H1 (cell line): Measurements from ENCODE around the gene LCN15. TPM values are rescaled to one million over a fixed set of nuclear protein-coding genes. Genes with fewer than 3 reads are reported as not detected.

Experiments used
- CTCF ChIA-PET: fragments of 300-600 bp; sonication (Branson Sonifier 250); formaldehyde crosslinking; loops from one replicate; lab custom pipeline; 2021; ENCODE audit not compliant: partially characterized antibody; lab: Charles Lee
- POLR2A ChIA-PET: fragments of 300-600 bp; sonication (Branson Sonifier 250); formaldehyde crosslinking; loops from one replicate; lab custom pipeline; 2021; ENCODE audit warnings: inconsistent platforms; ENCODE audit not compliant: partially characterized antibody; lab: Charles Lee
- DNase-seq, 2 experiments: peaks; one replicate each; pipeline versions ENCODE4 v3.0.0 to v3.0.0-alpha.2; 2010 to 2022; ENCODE audit warnings: low spot score in 2 of 2, low read depth in 1 of 2, mixed read lengths in 1 of 2
- FAIRE-seq: peaks from 2 replicates; lab custom pipeline; 2011; peaks lifted over from hg19 to GRCh38; lab: Jason Lieb, UNC
- H2AFZ ChIP-seq: 2 replicates; pipeline ENCODE4 v1.8.1; 2012; ENCODE audit warnings: low read length, inconsistent platforms
- H2AK5ac ChIP-seq: 2 replicates; pipeline ENCODE4 v1.6.1; 2013; ENCODE audit warnings: low read depth, low read length
- H2BK120ac ChIP-seq: replicated peaks from 2 replicates; pipeline ENCODE3; 2013; ENCODE audit warnings: low read depth, low read length, inconsistent platforms
- H2BK12ac ChIP-seq: 2 replicates; pipeline ENCODE4 v1.6.1; 2013; ENCODE audit warnings: low read depth, low read length
- H2BK15ac ChIP-seq: 2 replicates; pipeline ENCODE4 v1.6.1; 2013; ENCODE audit warnings: low read length
- H2BK20ac ChIP-seq: 2 replicates; pipeline ENCODE4 v1.6.1; 2013; ENCODE audit warnings: low read length
- H2BK5ac ChIP-seq: 2 replicates; pipeline ENCODE4 v1.6.1; 2013; ENCODE audit warnings: low read depth, low read length
- H3K14ac ChIP-seq: 2 replicates; pipeline ENCODE4 v1.6.1; 2013; ENCODE audit warnings: inconsistent platforms; ENCODE audit not compliant: insufficient read length
- H3K18ac ChIP-seq: 2 replicates; pipeline ENCODE4 v1.6.1; 2013; ENCODE audit warnings: low read length; ENCODE audit errors: extremely low read depth
- H3K23ac ChIP-seq: 2 replicates; pipeline ENCODE4 v1.6.1; 2013; ENCODE audit warnings: inconsistent platforms; ENCODE audit not compliant: insufficient read length
- H3K23me2 ChIP-seq: 2 replicates; pipeline ENCODE4 v1.6.1; 2013; ENCODE audit warnings: low read depth, low read length
- H3K27ac ChIP-seq: 2 replicates; pipeline ENCODE4 v1.6.1; 2011; ENCODE audit warnings: low read depth, low read length, inconsistent platforms
- H3K27me3 ChIP-seq, 4 experiments: replicated peaks in 1 of 4; 1 replicate in 1 of 4; 2 replicates in 3 of 4; pipeline versions ENCODE4 v1.6.1 to v1.8.1; 2011 to 2013; ENCODE audit warnings: low read length in 3 of 4, mild to moderate bottlenecking in 3 of 4, inconsistent platforms in 2 of 4, mixed read lengths in 2 of 4, moderate library complexity in 1 of 4; ENCODE audit not compliant: control insufficient read depth in 3 of 4, insufficient read depth in 3 of 4; ENCODE audit errors: extremely low read depth in 1 of 4
- H3K36me3 ChIP-seq, 4 experiments: 2 replicates each; pipeline versions ENCODE4 v1.6.1 to v1.8.1; 2011 to 2013; ENCODE audit warnings: mild to moderate bottlenecking in 4 of 4, low read length in 3 of 4, moderate library complexity in 2 of 4, control low read depth in 1 of 4, inconsistent platforms in 1 of 4; ENCODE audit not compliant: insufficient read depth in 4 of 4, control insufficient read depth in 2 of 4
- H3K4ac ChIP-seq: replicated peaks from 2 replicates; pipeline ENCODE3; 2013; ENCODE audit warnings: low read length, low read depth, mixed read lengths, inconsistent platforms; ENCODE audit not compliant: insufficient read length
- H3K4me1 ChIP-seq, 4 experiments: replicated peaks in 1 of 4; 1 replicate in 1 of 4; 2 replicates in 3 of 4; pipeline versions ENCODE4 v1.6.1 to v1.8.1; 2011 to 2013; ENCODE audit warnings: low read length in 3 of 4, inconsistent platforms in 2 of 4, mixed read lengths in 1 of 4; ENCODE audit not compliant: insufficient read depth in 4 of 4, control insufficient read depth in 3 of 4
- H3K4me2 ChIP-seq, 2 experiments: 2 replicates each; pipeline versions ENCODE4 v1.6.1 to v1.8.1; 2011 to 2013; ENCODE audit warnings: low read depth in 2 of 2, low read length in 2 of 2, control low read depth in 1 of 2, inconsistent platforms in 1 of 2, mild to moderate bottlenecking in 1 of 2; ENCODE audit not compliant: insufficient read depth in 1 of 2
- H3K4me3 ChIP-seq, 4 experiments: fragments of 200-600, 300-600 bp in 1 of 4; sonication (generic), shearing (Covaris generic), sonication (Bioruptor Twin) in 1 of 4; 2 replicates each; pipeline versions ENCODE4 v1.5.1 to v1.8.1; 2011 to 2016; ENCODE audit warnings: low read length in 4 of 4, low read depth in 3 of 4, control low read depth in 2 of 4, inconsistent platforms in 2 of 4, mild to moderate bottlenecking in 2 of 4, mixed read lengths in 1 of 4, moderate library complexity in 1 of 4; ENCODE audit not compliant: insufficient read depth in 2 of 4; ENCODE audit errors: extremely low read depth in 1 of 4
- H3K56ac ChIP-seq: replicated peaks from 2 replicates; pipeline ENCODE3; 2013; ENCODE audit warnings: low read depth, mild to moderate bottlenecking, mixed read lengths, low read length, inconsistent platforms; ENCODE audit not compliant: insufficient read length
- H3K79me1 ChIP-seq: 2 replicates; pipeline ENCODE4 v1.6.1; 2013; ENCODE audit warnings: low read depth, low read length, control low read depth
- H3K79me2 ChIP-seq, 2 experiments: 2 replicates each; pipeline versions ENCODE4 v1.6.1 to v1.8.1; 2012 to 2013; ENCODE audit warnings: low read length in 2 of 2, mild to moderate bottlenecking in 2 of 2, inconsistent platforms in 1 of 2; ENCODE audit not compliant: insufficient read depth in 2 of 2, control insufficient read depth in 1 of 2
- H3K9ac ChIP-seq, 4 experiments: replicated peaks in 1 of 4; 1 replicate in 1 of 4; 2 replicates in 3 of 4; pipeline versions ENCODE4 v1.6.1 to v1.8.1; 2011 to 2013; ENCODE audit warnings: low read depth in 3 of 4, low read length in 3 of 4, control low read depth in 2 of 4, mild to moderate bottlenecking in 2 of 4, moderate library complexity in 2 of 4, inconsistent platforms in 1 of 4; ENCODE audit errors: extremely low read depth in 1 of 4
- H3K9me3 ChIP-seq, 2 experiments: 2 replicates each; pipeline versions ENCODE4 v1.6.1 to v1.8.1; 2012 to 2013; ENCODE audit warnings: mild to moderate bottlenecking in 2 of 2, moderate library complexity in 2 of 2, control low read depth in 1 of 2, inconsistent platforms in 1 of 2, low read depth in 1 of 2, low read length in 1 of 2, mixed read lengths in 1 of 2; ENCODE audit not compliant: insufficient read depth in 2 of 2
- H4K20me1 ChIP-seq, 2 experiments: replicated peaks in 1 of 2; 2 replicates each; pipeline versions ENCODE3 to v1.8.1; 2011 to 2013; ENCODE audit warnings: inconsistent platforms in 2 of 2, low read length in 2 of 2, mild to moderate bottlenecking in 1 of 2; ENCODE audit not compliant: insufficient read depth in 2 of 2, control insufficient read depth in 1 of 2
- H4K5ac ChIP-seq: 2 replicates; pipeline ENCODE4 v1.6.1; 2013; ENCODE audit warnings: low read length, low read depth, mixed read lengths, inconsistent platforms; ENCODE audit not compliant: insufficient read length
- H4K8ac ChIP-seq: 2 replicates; pipeline ENCODE4 v1.8.0; 2013; ENCODE audit warnings: mild to moderate bottlenecking, moderate library complexity, low read length, inconsistent platforms; ENCODE audit not compliant: insufficient read depth; ENCODE audit errors: extremely low read depth
- H4K91ac ChIP-seq: replicated peaks from 2 replicates; pipeline ENCODE3; 2013; ENCODE audit warnings: low read length, mixed read lengths, inconsistent platforms; ENCODE audit not compliant: insufficient read length
- BCL11A ChIP-seq, 2 experiments: IDR thresholded peaks; one replicate each; pipeline ENCODE4 v1.6.1; 2011; ENCODE audit warnings: low read depth in 2 of 2, low read length in 2 of 2, mild to moderate bottlenecking in 2 of 2
- JUND ChIP-seq: IDR thresholded peaks from 2 replicates; pipeline ENCODE4 v1.6.1; 2011; ENCODE audit warnings: mild to moderate bottlenecking, improper control_type of control experiment, low read length
- NANOG ChIP-seq: IDR thresholded peaks from 2 replicates; pipeline ENCODE4 v1.6.1; 2011; ENCODE audit warnings: low read length, low read depth, mild to moderate bottlenecking, inconsistent platforms; ENCODE audit not compliant: insufficient read depth, poor library complexity, severe bottlenecking
- POU5F1 ChIP-seq: IDR thresholded peaks from 2 replicates; pipeline ENCODE4 v1.6.1; 2011; ENCODE audit warnings: low read depth, mild to moderate bottlenecking, low read length, moderate library complexity
- RXRA ChIP-seq: IDR thresholded peaks from 2 replicates; pipeline ENCODE4 v1.6.1; 2011; ENCODE audit warnings: low read depth, mild to moderate bottlenecking, low read length, moderate library complexity; ENCODE audit not compliant: insufficient read depth
- WGBS, 2 experiments: shearing (Covaris generic) in 1 of 2; methylation state at CpG; one replicate each; pipeline versions ENCODE4 v1.1.6 to v1.1.7; 2013 to 2015; ENCODE audit warnings: low lambda C conversion rate in 2 of 2, mixed read lengths in 2 of 2, inconsistent platforms in 1 of 2, low coverage in 1 of 2, missing lambda C conversion rate in 1 of 2; ENCODE audit not compliant: insufficient replicate concordance in 2 of 2, insufficient coverage in 1 of 2, insufficient read length in 1 of 2; ENCODE audit errors: extremely low coverage in 1 of 2, missing lambda C conversion rate in 1 of 2; 5-methylcytosine and 5-hydroxymethylcytosine counted together
- polyA plus RNA-seq, 7 experiments: library from polyadenylated mRNA; depleted of rRNA in 3 of 7; stranded (reverse) in 5 of 7; unstranded in 2 of 7; fragments of >200 nt in 5 of 7; fragments of 200-250 nt in 2 of 7; gene quantifications; 1 replicate in 5 of 7; 2 replicates in 1 of 7; 4 replicates in 1 of 7; pipeline versions ENCODE4 v1.2.1 to v1.2.3, GENCODE V29; 2011 to 2013; ENCODE audit warnings: missing spikeins in 2 of 7, mixed read lengths in 2 of 7
- total RNA-seq: library from RNA; stranded (reverse); fragmentation: NEBNext Ultra II Directional; extraction: Animal tissue kit (Norgen Biotek cat#: 25700); gene quantifications from 2 replicates; pipeline ENCODE4 v1.2.1, GENCODE V29; 2021

LCN15 gene
- total and polyA plus RNA-seq, 2 of the 8 experiments (the other 6 are each of a cell fraction or from before 2014, with no cell fraction given), result 0.08 to 0.47 TPM

GRCh38 chr9:136754059-136754572, 10.2 kb downstream of the LCN15 start:
- H2BK120ac ChIP-seq, result no peak overlapping the region
- H3K79me1 ChIP-seq, result no peaks in the 10 kb centered on the region
- no peaks in the 10 kb centered on the region for H3K36me3 ChIP-seq
- no peak overlapping the region for H3K27ac ChIP-seq
- H3K9me3 ChIP-seq, result peaks cover 3 to 12% of the 10 kb centered on the region in 2 experiments; a peak in 1 of 4 replicates
- no peak overlapping the region for H3K56ac ChIP-seq
- H3K23ac ChIP-seq, result no peak overlapping the region
- no peak overlapping the region for H4K91ac ChIP-seq
- H2BK12ac ChIP-seq, result no peak overlapping the region
- H2BK15ac ChIP-seq, result no peak overlapping the region
- H3K23me2 ChIP-seq, result no peaks in the 10 kb centered on the region
- CTCF ChIA-PET, result interaction anchor here (0.7 to 1.7 kb wide), 3 partner anchors 10 to 24 kb away, joined by 3 to 8 read pairs (median 4); no protein-coding TSS in a partner anchor
- no peaks in the 10 kb centered on the region for H3K79me2 ChIP-seq
- H3K9ac ChIP-seq, result no peak overlapping the region
- no peak overlapping the region for H3K4me3 ChIP-seq
- no peak overlapping the region for H2AK5ac ChIP-seq
- no peak overlapping the region for H2AFZ ChIP-seq
- POLR2A ChIA-PET, result interaction anchor here (0.9 to 2.6 kb wide), 3 partner anchors 24 to 85 kb away, joined by 3 to 13 read pairs (median 3); no protein-coding TSS in a partner anchor
- no peaks in the 10 kb centered on the region; a peak in 1 of 7 replicates for H3K4me1 ChIP-seq
- no peak overlapping the region for H2BK20ac ChIP-seq
- H3K14ac ChIP-seq, result no peak overlapping the region
- 94% methylated on average over 12 of the region's 17 CpGs; no CpG with 5 or more reads in 1 of the 2 experiments for WGBS, 2 experiments
- TF ChIP-seq NANOG (no peak), POU5F1 (no peak), RXRA (no peak), JUND (no peak), BCL11A (IDR thresholded peaks at IDR 0.05; ENCODE audit: low read depth in 2 of 2, low read length in 2 of 2) (no peak)
- no peak overlapping the region for H3K4ac ChIP-seq
- FAIRE-seq (no peak), DNase-seq (no peak)
- H4K20me1 ChIP-seq, result no peaks in the 10 kb centered on the region
- no peak overlapping the region for H2BK5ac ChIP-seq
- no peak overlapping the region for H4K8ac ChIP-seq
- H4K5ac ChIP-seq, result no peak overlapping the region
- H3K4me2 ChIP-seq, result no peak overlapping the region
- 0 out of 2 replicates have a peak overlapping the region, but pooled peaks have one; percentile 32 for H3K18ac ChIP-seq
- H3K27me3 ChIP-seq, result no peaks in the 10 kb centered on the region
